GM19023 (cell line): ENCODE measurements around the gene KIR3DL1.
"Not testable (repeated sequence)": the region's sequence is repeated elsewhere in the genome, so short reads cannot be mapped to it uniquely, and the experiment has no call there.

Source experiments
- ATAC-seq: cut with Tn5 transposase; IDR thresholded peaks from one replicate; pipeline ENCODE4 v1.9.1; 2021; ENCODE audit warnings: mild to moderate bottlenecking, moderate library complexity; ENCODE audit not compliant: unreplicated experiment

KIR3DL1 gene

DNA sequence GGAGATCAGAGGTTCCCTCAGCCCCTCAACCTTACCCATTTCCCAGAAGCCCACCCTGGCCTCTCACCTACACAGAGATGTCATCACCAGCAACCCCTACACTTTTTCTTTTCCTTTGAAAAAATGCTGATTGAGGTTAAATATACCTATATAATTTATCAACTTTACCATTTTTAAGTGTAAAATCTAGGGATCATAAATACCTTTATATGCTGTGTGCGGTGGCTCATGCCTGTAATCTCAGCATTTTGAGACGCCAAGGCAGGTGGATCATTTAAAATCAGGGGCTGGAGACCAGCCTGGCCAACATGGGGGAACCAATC lies 9.8 kb upstream of the KIR3DL1 start:
- ATAC-seq: no peak

DNA sequence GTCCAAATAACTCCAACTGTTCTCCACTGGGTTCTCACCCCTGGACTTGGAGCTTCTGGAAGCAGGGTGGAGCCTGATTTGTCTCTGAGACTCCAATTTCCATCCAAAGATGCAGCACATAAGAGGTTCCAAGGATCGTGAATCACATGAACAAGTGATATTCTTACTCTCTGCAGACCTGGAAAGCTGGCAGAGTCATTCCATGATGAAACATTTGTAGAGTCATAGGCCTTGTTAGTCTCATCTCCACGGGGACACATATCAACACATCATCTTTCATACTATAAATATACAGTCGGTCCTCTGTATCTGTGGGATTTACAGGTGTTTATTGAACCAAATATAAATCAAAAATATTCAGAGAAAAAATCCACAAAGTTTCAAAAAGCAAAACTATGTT lies 1.7 kb upstream of the KIR3DL1 start:
- ATAC-seq: not testable (repeated sequence)

DNA sequence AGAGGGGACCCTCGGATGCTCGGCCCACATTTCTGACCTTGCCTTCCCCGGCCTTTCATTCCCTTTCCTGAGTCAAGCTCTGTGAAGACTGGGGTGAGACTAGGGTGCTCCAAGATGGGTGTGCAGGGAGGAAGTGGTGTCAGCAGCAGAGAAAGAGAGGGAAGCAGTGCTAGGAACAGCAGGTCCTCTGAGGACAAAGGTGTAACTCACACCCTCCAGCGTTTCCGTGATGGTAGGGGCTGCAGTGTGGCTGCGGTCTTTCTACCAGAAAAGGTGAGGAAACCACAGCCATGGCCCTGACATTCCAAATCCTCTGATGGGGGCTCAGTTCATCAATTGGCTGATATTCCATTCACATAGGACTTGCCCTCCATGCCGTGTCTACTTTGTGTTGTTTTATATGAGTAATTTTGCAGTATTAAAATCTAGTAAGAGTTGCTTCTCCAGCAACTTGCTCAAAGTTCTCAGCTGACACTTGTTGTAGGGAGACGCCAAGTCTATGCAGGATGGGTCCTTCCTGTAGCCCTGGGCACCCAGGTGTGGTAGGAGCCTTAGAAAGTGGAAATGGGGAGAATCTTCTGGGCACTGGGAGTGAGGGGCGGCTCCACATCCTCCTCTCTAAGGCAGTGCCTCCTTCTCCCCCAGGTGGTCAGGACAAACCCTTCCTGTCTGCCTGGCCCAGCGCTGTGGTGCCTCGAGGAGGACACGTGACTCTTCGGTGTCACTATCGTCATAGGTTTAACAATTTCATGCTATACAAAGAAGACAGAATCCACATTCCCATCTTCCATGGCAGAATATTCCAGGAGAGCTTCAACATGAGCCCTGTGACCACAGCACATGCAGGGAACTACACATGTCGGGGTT lies 1.6 kb downstream of the KIR3DL1 start:
- ATAC-seq: no peak

DNA sequence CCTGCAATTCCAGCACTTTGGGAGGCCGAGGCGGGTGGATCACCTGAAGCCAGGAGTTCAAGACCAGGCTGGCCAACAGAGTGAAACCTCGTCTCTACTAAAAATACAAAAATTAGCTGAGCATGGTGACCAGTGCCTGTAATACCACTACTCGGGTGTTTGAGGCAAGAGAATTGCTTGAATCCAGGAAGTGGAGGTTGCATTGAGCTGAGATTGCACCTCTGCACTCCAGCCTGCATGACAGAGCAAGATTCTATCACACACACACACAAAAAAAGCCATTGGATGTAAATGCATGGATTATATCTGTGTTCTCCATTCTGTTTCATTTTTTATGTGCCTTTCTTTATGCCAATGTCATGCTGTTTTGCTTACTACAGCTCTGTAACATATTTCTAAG lies 8.1 kb downstream of the KIR3DL1 start:
- ATAC-seq: not testable (repeated sequence)

DNA sequence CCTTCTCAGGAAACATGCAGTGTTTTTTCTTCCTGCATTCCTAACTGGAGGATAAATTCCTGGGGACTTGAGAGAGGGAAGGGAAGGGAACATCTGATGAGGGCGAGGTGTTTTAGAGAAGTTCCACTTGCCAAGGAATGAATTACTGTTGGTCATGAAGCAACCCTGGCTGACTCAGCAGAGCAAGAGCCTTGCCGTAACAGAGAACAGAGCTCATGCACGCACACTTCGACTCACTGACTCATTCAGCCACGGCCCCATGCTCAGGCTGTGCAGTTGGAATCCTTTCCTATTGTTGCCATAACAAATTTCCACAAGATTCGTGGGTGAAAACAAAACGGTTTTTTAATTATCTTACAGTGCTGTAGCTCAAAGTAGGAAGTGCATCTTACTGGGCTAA lies 9.1 kb downstream of the KIR3DL1 start:
- not testable (repeated sequence) for ATAC-seq

DNA sequence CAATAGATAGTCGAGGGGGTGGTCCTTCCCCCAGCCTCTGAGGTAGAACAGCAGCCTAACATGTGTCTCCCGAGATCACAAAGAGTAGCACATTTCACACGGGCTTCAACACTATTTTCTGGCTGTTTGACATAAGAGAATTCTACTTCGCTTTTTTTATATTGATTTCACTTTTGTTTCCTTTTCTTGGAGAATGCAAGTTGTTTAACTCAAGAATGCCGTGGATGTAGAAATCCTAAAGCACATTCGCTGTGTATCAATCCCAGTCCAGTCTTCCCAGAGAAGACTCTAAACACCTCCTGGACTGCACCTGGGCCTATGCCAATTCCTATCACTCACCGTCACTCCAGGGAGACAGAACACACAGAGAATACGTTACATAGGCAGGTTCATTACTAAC lies 11.8 kb downstream of the KIR3DL1 start:
- not testable (repeated sequence) for ATAC-seq

DNA sequence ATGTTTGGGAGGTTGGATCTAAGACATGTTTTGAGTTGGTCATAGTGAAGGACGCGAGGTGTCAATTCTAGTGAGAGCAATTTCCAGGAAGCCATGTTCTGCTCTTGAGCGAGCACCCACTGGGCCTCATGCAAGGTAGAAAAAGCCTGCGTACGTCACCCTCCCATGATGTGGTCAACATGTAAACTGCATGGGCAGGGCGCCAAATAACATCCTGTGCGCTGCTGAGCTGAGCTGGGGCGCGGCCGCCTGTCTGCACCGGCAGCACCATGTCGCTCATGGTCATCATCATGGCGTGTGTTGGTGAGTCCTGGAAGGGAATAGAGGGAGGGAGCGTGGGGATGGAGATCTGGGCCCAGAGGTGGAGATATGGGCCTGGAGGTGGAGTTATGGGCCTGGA lies 16.2 kb downstream of the KIR3DL1 start, which contains the start of gene KIR2DS4:
KIR2DS4 (plus strand) TSS at position 181 of the 400 bp plus-strand sequence.
- not testable (repeated sequence) for ATAC-seq

DNA sequence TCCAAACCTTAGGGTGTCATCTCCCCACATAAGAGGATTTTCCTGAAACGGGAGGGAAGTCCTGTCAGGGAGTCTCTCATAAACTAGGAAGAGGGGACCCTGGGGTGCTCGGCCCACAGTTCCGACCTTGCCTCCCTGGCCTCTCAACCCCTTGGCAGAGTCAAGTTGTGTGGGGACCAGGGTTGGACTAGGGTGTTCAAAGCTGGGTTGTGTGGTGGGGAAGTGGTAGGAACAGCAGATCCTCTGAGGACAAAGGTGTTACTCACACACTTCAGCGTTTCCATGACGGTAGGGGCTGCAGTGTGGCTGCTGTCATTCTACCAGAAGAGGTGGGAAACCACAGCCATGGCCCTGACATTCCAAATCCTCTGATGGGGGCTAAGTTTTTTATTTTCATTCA lies 18.9 kb downstream of the KIR3DL1 start:
- ATAC-seq: not testable (repeated sequence)

DNA sequence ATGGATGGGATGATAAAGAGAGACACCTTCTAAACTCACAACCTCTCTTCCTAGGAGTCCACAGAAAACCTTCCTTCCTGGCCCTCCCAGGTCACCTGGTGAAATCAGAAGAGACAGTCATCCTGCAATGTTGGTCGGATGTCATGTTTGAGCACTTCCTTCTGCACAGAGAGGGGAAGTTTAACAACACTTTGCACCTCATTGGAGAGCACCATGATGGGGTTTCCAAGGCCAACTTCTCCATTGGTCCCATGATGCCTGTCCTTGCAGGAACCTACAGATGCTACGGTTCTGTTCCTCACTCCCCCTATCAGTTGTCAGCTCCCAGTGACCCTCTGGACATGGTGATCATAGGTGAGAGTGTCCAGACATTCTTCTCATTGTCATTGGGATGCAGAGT lies 21.3 kb downstream of the KIR3DL1 start:
- ATAC-seq: not testable (repeated sequence)

DNA sequence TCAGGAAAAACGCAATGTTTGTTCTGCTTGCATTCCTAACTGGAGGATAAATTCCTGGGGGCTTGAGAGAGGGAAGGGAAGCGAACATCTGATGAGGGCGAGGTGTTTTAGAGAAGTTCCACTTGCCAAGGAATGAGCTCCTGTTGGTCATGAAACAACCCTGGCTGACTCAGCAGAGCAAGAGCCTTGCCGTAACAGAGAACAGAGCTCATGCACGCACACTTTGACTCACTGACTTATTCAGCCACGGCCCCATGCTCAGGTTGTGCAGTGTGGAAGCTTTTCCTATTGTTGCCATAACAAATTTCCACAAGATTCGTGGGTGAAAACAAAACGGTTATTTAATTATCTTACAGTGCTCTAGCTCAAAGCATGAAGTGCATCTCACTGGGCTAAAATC lies 26.9 kb downstream of the KIR3DL1 start:
- ATAC-seq: not testable (repeated sequence)

DNA sequence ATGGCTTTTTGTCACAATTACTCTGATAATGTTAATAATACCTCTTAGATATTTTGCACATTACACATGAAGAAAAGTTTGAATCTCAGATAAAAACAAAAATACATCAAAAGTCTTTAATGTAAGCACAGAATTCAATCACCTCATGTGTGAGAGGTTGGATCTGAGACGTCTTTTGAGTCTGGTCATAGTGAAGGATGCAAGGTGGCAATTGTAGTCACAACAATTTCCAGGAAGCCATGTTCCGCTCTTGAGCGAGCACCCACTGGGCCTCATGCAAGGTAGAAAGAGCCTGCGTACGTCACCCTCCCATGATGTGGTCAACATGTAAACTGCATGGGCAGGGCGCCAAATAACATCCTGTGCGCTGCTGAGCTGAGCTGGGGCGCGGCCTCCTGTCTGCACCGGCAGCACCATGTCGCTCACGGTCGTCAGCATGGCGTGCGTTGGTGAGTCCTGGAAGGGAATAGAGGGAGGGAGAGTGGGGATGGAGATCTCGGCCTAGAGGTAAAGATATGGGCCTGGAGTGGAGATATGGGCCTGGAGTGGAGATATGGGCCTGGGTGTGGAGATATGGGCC lies 33.9 kb downstream of the KIR3DL1 start, which contains the start of gene KIR3DL2:
KIR3DL2 (plus strand) TSS at position 383 of the 580 bp plus-strand sequence; CDS start at position 416, 33 bp downstream.
- ATAC-seq: not testable (repeated sequence)

DNA sequence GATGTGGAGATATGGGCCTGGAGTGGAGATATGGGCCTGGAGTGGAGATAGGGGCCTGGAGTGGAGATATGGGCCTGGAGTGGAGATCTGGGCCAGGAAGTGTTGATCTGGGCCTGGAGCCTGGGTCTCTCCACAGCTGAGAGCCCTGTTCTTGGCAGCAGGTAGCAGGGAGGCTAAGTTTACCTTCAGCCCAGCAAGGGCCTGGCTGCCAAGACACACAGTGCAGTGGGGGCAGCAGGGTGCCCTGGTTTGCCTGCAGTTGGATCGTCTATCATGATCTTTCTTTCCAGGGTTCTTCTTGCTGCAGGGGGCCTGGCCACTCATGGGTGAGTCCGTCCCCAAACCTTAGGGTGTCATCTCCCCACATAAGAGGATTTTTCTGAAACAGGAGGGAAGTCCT lies 34.7 kb downstream of the KIR3DL1 start:
- ATAC-seq: no peak

DNA sequence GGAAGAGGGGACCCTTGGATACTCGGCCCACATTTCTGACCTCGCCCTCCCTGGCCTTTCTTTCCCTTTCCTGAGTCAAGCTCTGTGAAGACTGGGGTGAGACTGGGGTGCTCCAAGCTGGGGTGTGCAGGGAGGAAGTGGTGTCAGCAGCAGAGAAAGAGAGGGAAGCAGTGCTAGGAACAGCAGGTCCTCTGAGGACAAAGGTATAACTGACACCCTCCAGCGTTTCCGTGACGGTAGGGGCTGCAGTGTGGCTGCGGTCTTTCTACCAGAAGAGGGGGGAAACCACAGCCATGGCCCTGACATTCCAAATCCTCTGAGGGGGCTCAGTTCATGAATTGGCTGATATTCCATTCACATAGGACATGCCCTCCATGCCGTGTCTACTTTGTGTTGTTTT lies 35.1 kb downstream of the KIR3DL1 start:
- no peak for ATAC-seq

DNA sequence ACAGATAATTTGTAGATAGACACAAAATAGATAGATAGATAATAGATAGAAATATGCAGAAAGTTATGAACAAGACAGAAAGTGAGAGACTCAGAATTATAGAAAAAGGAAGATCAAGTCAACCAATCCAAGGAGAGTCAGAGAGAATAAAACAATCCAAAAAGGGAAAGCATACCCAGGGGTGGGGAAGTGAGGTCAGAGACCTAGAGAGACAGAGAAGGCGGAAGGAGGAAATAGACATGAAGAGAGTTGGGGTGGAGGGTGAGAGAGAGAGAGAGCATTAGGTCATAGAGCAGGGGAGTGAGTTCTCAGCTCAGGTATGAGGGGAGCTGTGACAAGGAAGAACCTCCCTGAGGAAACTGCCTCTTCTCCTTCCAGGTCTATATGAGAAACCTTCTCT lies 39.0 kb downstream of the KIR3DL1 start:
- not testable (repeated sequence) for ATAC-seq

DNA sequence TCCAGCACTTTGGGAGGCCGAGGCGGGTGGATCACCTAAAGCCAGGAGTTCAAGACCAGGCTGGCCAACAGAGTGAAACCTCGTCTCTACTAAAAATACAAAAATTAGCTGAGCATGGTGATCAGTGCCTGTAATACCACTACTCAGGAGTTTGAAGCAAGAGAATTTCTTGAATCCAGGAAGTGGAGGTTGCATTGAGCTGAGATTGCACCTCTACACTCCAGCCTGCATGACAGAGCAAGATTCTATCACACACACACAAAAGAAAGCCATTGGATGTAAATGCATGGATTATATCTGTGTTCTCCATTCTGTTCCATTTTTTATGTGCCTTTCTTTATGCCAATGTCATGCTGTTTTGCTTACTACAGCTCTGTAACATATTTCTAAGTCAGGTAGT lies 42.2 kb downstream of the KIR3DL1 start:
- ATAC-seq: not testable (repeated sequence)

DNA sequence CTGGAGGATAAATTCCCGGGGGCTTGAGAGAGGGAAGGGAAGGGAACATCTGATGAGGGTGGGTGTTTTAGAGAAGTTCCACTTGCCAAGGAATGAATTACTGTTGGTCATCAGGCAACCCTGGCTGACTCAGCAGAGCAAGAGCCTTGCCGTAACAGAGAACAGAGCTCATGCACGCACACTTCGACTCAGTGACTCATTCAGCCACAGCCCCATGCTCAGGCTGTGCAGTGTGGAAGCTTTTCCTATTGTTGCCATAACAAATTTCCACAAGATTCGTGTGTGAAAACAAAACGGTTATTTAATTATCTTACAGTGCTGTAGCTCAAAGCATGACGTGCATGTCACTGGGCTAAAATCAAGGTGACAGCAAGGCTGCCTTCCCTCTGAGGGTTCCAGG lies 43.2 kb downstream of the KIR3DL1 start:
- not testable (repeated sequence) for ATAC-seq

DNA sequence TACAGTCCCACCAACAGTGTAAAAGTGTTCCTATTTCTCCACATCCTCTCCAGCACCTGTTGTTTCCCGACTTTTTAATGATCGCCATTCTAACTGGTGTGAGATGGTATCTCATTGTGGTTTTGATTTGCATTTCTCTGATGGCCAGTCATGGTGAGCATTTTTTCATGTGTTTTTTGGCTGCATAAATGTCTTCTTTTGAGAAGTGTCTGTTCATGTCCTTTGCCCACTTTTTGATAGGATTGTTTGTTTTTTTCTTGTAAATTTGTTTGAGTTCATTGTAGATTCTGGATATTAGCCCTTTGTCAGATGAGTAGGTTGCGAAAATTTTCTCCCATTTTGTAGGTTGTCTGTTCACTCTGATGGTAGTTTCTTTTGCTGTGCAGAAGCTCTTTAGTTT lies 47.2 kb downstream of the KIR3DL1 start:
- not testable (repeated sequence) for ATAC-seq

DNA sequence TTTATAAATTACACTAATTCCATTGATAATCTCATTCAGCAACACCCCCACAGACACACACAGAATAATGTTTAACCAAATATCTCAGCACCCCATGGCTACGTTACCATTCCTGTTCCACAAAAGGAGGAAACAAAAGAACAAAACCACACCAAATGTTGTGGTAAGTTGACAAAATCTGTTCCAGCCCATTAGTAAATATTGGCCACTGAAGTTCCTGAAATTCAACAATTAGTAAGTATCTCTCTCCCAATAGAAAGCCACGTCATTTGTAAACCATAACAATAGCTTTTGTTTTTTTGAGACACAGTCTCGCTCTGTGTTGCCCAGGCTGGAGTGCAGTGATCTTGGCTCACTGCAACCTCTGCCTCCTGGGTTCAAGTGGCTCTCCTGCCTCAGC lies 55.4 kb downstream of the KIR3DL1 start:
- ATAC-seq: no peak

DNA sequence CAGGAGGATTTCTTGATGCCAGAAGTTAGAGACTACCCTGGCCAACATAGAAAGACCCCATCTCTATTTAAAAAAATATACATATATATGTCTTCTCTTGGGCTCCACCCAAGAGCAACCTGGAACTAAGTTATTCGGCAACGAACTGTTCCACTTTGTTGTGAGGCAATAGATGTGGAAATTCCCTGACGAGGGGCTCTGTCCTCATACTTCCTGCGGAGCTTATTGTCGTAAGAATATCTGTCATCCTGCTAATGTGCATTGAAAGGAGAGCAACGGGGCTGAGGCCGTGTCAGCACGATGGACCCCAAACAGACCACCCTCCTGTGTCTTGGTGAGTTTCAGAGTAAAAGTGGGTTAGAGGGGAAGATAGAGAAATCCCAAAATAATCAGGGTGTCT lies 57.7 kb downstream of the KIR3DL1 start, which contains the start of gene FCAR:
FCAR (plus strand) TSS at position 246 of the 400 bp plus-strand sequence; CDS start at position 301, 55 bp downstream.
- no peak for ATAC-seq

DNA sequence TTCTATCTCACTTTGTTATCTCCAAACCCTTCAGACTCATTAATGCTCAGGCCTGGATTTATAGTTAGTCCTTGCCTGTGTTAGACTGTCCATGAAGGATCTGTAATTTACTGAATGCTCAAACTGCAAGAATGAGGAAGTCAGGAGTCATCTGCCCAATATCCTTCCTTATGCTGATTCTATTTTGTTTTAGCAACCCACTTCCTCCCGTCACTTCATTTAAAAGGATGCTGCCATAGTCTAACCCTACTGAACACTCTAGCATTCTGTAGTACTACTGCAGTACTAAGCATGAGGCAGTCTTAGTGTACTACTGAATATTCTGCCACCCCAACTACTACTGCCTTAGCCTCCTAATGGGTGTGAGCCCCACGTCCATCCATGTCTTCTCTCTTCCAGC lies 59.2 kb downstream of the KIR3DL1 start:
- no peak for ATAC-seq

DNA sequence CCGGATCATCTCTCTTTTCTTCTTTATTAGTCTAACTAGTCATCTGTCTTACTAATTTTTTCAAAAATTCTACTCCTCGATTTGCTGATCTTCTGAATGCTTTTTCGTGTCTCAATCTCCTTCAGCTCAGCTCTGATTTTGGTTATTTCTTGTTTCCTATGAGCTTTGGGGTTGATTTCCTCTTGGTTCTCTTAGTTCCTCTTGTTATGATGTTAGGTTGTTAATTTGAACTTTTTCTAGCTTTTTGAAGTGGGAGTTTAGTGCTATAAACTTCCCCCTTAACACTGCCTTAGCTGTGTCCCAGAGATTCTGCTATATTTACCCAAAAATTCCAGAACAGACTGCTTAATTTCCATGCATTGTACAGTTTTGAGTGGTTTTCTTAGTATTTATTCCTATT lies 61.2 kb downstream of the KIR3DL1 start:
- ATAC-seq: no peak
